ENCODE results near the gene ZBTB16.
"Not testable (repeated sequence)": the region's sequence is repeated elsewhere in the genome, so short reads cannot be mapped to it uniquely, and the experiment has no call there.

The ZBTB16 gene

GRCh38 chr11:114049050-114049449 lies 10.5 kb upstream of the ZBTB16 start:
- TF ChIP-seq CTCF (IDR thresholded peaks at IDR 0.05; ENCODE audit: extremely low read depth, insufficient read depth, missing control alignments): no peak
- no peak for DNase-seq (ENCODE audit: low spot score)
- in situ Hi-C loops (cut with MboI; ENCODE audit: low pct_unique_long_range_greater_than_20kb, low sequenced_read_pairs, unreplicated experiment): no loop called here

GRCh38 chr11:114049766-114050165 lies 9.7 kb upstream of the ZBTB16 start:
- in situ Hi-C loops (cut with MboI; ENCODE audit: low pct_unique_long_range_greater_than_20kb, low sequenced_read_pairs, unreplicated experiment); DNase-seq (ENCODE audit: low spot score): not testable (repeated sequence)

- DNase-seq (ENCODE audit: low spot score): no peak
- no peak for TF ChIP-seq CTCF (IDR thresholded peaks at IDR 0.05; ENCODE audit: extremely low read depth, insufficient read depth, missing control alignments)
- in situ Hi-C loops (cut with MboI; ENCODE audit: low pct_unique_long_range_greater_than_20kb, low sequenced_read_pairs, unreplicated experiment): no loop called here
These were observed 9.1 kb upstream of the ZBTB16 start for GRCh38 chr11:114050258-114050927.

- TF ChIP-seq CTCF (IDR thresholded peaks at IDR 0.05; ENCODE audit: extremely low read depth, insufficient read depth, missing control alignments): no peak
- DNase-seq (ENCODE audit: low spot score): no peak
- in situ Hi-C loops (cut with MboI; ENCODE audit: low pct_unique_long_range_greater_than_20kb, low sequenced_read_pairs, unreplicated experiment): no loop called here
These were observed 8.0 kb upstream of the ZBTB16 start for GRCh38 chr11:114051558-114051957.

GRCh38 chr11:114052160-114052559 lies 7.4 kb upstream of the ZBTB16 start:
- no peak for TF ChIP-seq CTCF (IDR thresholded peaks at IDR 0.05; ENCODE audit: extremely low read depth, insufficient read depth, missing control alignments)
- no peak for DNase-seq (ENCODE audit: low spot score)
- in situ Hi-C loops (cut with MboI; ENCODE audit: low pct_unique_long_range_greater_than_20kb, low sequenced_read_pairs, unreplicated experiment): no loop called here

GRCh38 chr11:114053406-114053805 lies 6.1 kb upstream of the ZBTB16 start:
- in situ Hi-C loops (cut with MboI; ENCODE audit: low pct_unique_long_range_greater_than_20kb, low sequenced_read_pairs, unreplicated experiment): no loop called here
- DNase-seq (ENCODE audit: low spot score): no peak
- no peak for TF ChIP-seq CTCF (IDR thresholded peaks at IDR 0.05; ENCODE audit: extremely low read depth, insufficient read depth, missing control alignments)

- in situ Hi-C loops (cut with MboI; ENCODE audit: low pct_unique_long_range_greater_than_20kb, low sequenced_read_pairs, unreplicated experiment): no loop called here
- DNase-seq (ENCODE audit: low spot score): no peak
- no peak for TF ChIP-seq CTCF (IDR thresholded peaks at IDR 0.05; ENCODE audit: extremely low read depth, insufficient read depth, missing control alignments)
These were observed 4.7 kb upstream of the ZBTB16 start for GRCh38 chr11:114054806-114055205.
